Epithelial cell of esophagus (primary cell): ENCODE data around the gene OR14K1.
"Not testable (repeated sequence)": the region's sequence is repeated elsewhere in the genome, so short reads cannot be mapped to it uniquely, and the experiment has no call there.

Source experiments
- DNase-seq: peaks from one replicate; pipeline ENCODE4 v3.0.0; 2010; ENCODE audit warnings: low read depth
- H3K4me3 ChIP-seq: 2 replicates; pipeline ENCODE4 v1.5.1; 2011; ENCODE audit warnings: mild to moderate bottlenecking, low read length, control low read depth
- CTCF ChIP-seq: IDR thresholded peaks from 2 replicates; pipeline ENCODE4 v1.5.1; 2011; ENCODE audit warnings: low read depth, mild to moderate bottlenecking, low read length, control low read depth, inconsistent platforms; ENCODE audit not compliant: insufficient read depth; ENCODE audit errors: missing control alignments

The OR14K1 gene

GRCh38 chr1:247741756-247742155 lies 3.3 kb downstream of the OR14K1 start:
- no peak for TF ChIP-seq CTCF
- DNase-seq: no peak
- H3K4me3 ChIP-seq: no peak overlapping the region

- not testable (repeated sequence) for H3K4me3 ChIP-seq
- DNase-seq: peak; percentile 3
These were observed 3.9 kb downstream of the OR14K1 start for GRCh38 chr1:247742215-247742760.

GRCh38 chr1:247746391-247746935 lies 8.0 kb downstream of the OR14K1 start:
- no peak overlapping the region for H3K4me3 ChIP-seq
- no peak for DNase-seq
- TF ChIP-seq CTCF: no peak

GRCh38 chr1:247747616-247748015 lies 9.2 kb downstream of the OR14K1 start:
- no peak for DNase-seq
- no peak overlapping the region for H3K4me3 ChIP-seq
- TF ChIP-seq CTCF: no peak

GRCh38 chr1:247748041-247748440 lies 9.6 kb downstream of the OR14K1 start, which contains the start of gene OR14A2:
Gene OR14A2, minus strand, starts transcription at chr1:247748141.
- no peak within 1 kb of the TSS for H3K4me3 ChIP-seq
- no peak for DNase-seq
- TF ChIP-seq CTCF: no peak

- DNase-seq: no peak
- no peak overlapping the region for H3K4me3 ChIP-seq
- TF ChIP-seq CTCF: no peak
These were observed 11.5 kb downstream of the OR14K1 start for GRCh38 chr1:247749870-247750269.

GRCh38 chr1:247754311-247754710 lies 15.9 kb downstream of the OR14K1 start:
- not testable (repeated sequence) for H3K4me3 ChIP-seq, DNase-seq

- no peak for TF ChIP-seq CTCF
- H3K4me3 ChIP-seq: no peak within 1 kb of the TSS
- no peak for DNase-seq
These were observed 22.0 kb downstream of the OR14K1 start, which contains the start of gene OR1C1 for GRCh38 chr1:247760456-247760855. Gene OR1C1, minus strand, starts transcription at chr1:247760556. Its CDS starts 2,150 bp downstream, at chr1:247758406.
